ENCODE data around the gene PRDM16. TPM values are rescaled to one million over a fixed set of nuclear protein-coding genes. Genes with fewer than 3 reads are reported as not detected.

The PRDM16 gene
- total RNA-seq, 1 experiment from 2014 or later: 0.09 TPM

- H3K4me3 Mint-ChIP-seq (ENCODE audit: low read depth, unreplicated experiment): no peak overlapping the region
- H3K9me3 Mint-ChIP-seq (ENCODE audit: low read depth, unreplicated experiment): no peaks in the 10 kb centered on the region
- no peaks in the 10 kb centered on the region for H3K4me1 Mint-ChIP-seq (ENCODE audit: low read depth, unreplicated experiment)
- H3K27ac Mint-ChIP-seq (ENCODE audit: unreplicated experiment): no peak overlapping the region
- CTCF ChIA-PET: no interaction called here
- BruUV-seq (replicated peaks): no TSS peak
- TF ChIP-seq CTCF (IDR thresholded peaks at IDR 0.05; ENCODE audit: unreplicated experiment): no peak
- peaks cover 16% of the 10 kb centered on the region for H3K36me3 Mint-ChIP-seq (ENCODE audit: insufficient read depth, unreplicated experiment)
- no peak for DNase-seq
- H3K27me3 Mint-ChIP-seq (ENCODE audit: unreplicated experiment): peaks cover 41% of the 10 kb centered on the region
- intact Hi-C loops (cut with micrococcal nuclease; ENCODE audit: unreplicated experiment): no loop called here
Observed at GRCh38 chr1:3067301-3067670, 1.7 kb upstream of the PRDM16 start.

- TF ChIP-seq CTCF (IDR thresholded peaks at IDR 0.05; ENCODE audit: unreplicated experiment): no peak
- DNase-seq: no peak
- BruUV-seq (replicated peaks): no TSS peak
- intact Hi-C loops (cut with micrococcal nuclease; ENCODE audit: unreplicated experiment): no loop called here
- Mint-ChIP-seq H3K27me3 (ENCODE audit: unreplicated experiment) (peaks cover 48% of the 10 kb centered on the region), H3K36me3 (ENCODE audit: insufficient read depth, unreplicated experiment) (peaks cover 16% of the 10 kb centered on the region), H3K9me3 (ENCODE audit: low read depth, unreplicated experiment) (no peaks in the 10 kb centered on the region), H3K4me1 (ENCODE audit: low read depth, unreplicated experiment) (no peaks in the 10 kb centered on the region), H3K27ac (ENCODE audit: unreplicated experiment) (no peak overlapping the region), H3K4me3 (ENCODE audit: low read depth, unreplicated experiment) (no peak overlapping the region)
- CTCF ChIA-PET: no interaction called here
Observed at GRCh38 chr1:3067671-3068563, 1.1 kb upstream of the PRDM16 start.

- intact Hi-C loops (cut with micrococcal nuclease; ENCODE audit: unreplicated experiment): no loop called here
- Mint-ChIP-seq H3K4me1 (ENCODE audit: low read depth, unreplicated experiment) (no peaks in the 10 kb centered on the region), H3K27me3 (ENCODE audit: unreplicated experiment) (peaks cover 47% of the 10 kb centered on the region), H3K36me3 (ENCODE audit: insufficient read depth, unreplicated experiment) (peaks cover 16% of the 10 kb centered on the region), H3K27ac (ENCODE audit: unreplicated experiment) (no peak overlapping the region), H3K4me3 (ENCODE audit: low read depth, unreplicated experiment) (peak overlapping the region; percentile 61), H3K9me3 (ENCODE audit: low read depth, unreplicated experiment) (no peaks in the 10 kb centered on the region)
- peak; percentile 42 for DNase-seq
- BruUV-seq (replicated peaks): no TSS peak
- CTCF ChIA-PET: no interaction called here
- TF ChIP-seq CTCF (IDR thresholded peaks at IDR 0.05; ENCODE audit: unreplicated experiment): no peak
Observed at GRCh38 chr1:3069491-3070308, 697 bp downstream of the PRDM16 start.

GRCh38 chr1:3070309-3070643 is 1.3 kb downstream of the PRDM16 start:
- Mint-ChIP-seq H3K36me3 (ENCODE audit: insufficient read depth, unreplicated experiment) (peaks cover 16% of the 10 kb centered on the region), H3K9me3 (ENCODE audit: low read depth, unreplicated experiment) (no peaks in the 10 kb centered on the region), H3K27me3 (ENCODE audit: unreplicated experiment) (peaks cover 41% of the 10 kb centered on the region), H3K27ac (ENCODE audit: unreplicated experiment) (no peak overlapping the region), H3K4me3 (ENCODE audit: low read depth, unreplicated experiment) (no peak overlapping the region), H3K4me1 (ENCODE audit: low read depth, unreplicated experiment) (no peaks in the 10 kb centered on the region)
- intact Hi-C loops (cut with micrococcal nuclease; ENCODE audit: unreplicated experiment): no loop called here
- no TSS peak for BruUV-seq (replicated peaks)
- TF ChIP-seq CTCF (IDR thresholded peaks at IDR 0.05; ENCODE audit: unreplicated experiment): no peak
- DNase-seq: no peak
- CTCF ChIA-PET: no interaction called here
